ENCODE data around the gene SORCS2.

Gene SORCS2

DNA sequence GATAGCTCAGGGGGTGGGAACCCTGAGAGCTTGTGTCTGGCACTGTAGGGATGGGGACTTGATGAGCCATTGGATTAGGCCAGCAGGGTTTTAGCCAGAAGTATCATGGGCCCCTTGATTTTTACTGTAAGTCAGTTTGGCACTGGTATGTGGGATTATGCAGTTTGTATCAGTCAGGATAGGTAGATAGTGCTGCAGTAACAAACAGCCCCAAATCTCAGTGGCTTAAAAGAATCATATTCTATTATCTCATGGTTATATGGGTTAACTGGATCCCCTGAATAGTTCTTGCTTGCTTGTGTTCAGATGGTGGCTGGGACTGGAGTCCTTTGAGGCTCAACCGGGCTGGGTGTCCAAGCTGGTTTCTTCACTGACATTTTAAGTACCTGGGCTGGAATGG is 56.5 kb downstream of the SORCS2 start:
- DNase-seq: no peak

DNA sequence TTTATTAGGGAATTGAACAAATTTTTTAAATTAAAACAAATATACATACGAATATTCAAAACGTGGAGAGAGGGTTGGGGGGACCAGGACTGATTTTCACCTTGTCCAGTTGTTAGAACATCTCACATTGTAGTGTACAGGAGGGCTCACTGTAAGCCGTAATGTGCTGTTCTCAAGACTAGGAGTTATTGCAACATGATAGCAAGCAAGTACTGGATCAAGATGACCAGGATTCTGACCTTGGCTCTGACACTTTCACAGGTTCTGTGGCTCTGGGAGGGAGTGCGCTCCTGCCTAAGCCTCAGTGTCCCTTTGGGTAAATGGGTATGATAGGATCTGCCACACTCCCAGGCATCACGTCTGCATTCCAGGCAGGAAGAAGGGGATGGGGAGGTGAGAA is 59.0 kb downstream of the SORCS2 start:
- no peak for DNase-seq

DNA sequence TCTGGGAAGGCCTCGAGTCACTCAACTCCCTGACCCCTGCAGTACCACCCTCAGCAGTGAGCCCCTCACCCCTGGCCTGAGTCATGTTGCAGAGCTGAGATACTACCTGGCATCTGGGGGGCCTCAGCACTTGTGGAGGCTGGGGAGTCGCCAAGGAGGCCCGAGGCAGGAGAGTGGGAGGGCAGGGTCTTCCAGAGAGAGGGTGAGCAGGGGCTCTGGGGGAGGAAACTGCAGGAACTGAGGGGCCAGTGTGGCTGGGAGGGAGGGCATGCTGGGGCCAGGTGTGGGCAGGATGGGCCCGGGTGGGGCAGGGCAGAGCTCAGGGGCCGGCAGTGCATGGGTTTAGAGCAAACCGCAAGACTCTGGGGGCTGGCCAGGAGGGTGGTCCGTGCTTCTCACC is 59.7 kb downstream of the SORCS2 start:
- no peak for DNase-seq

DNA sequence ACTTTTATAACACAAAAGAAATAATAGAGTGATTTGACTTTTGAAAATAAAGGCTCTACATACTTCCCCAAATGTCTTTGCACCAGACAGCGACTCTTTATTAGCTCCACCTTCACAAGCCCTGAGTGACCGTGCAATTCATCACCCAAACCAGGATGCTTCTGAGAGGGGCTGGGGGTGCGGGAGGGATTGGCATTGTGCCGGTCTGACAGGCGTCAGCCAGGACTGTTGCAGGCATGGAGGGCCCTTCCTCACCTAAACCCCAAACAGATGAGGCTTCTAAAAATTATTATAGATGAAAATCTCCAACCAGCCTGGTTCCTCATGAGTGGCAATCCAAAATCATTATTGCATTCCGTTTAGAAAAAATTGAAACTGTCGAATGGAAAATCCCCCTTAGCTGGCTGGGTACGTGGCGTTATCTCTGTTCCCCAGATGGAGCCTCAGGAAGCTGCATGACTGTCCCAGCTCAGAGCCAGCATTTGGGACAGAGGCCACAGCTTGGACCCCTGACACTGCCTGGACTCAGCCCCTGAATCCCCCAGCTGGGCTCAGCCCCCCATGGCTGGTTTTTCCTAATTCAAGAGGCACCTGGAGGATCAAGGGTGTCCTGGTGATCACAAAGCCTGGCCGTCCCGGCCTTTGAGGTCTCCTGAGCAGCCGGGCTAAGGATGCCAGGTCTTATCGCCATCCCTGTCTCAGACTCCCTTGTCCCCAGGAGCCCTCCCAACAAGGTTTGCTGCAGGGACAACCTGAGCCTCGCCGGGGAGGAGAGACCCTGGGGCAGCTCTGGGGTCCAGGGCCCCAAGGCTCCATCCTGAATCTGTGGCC is 60.4 kb downstream of the SORCS2 start:
- no peak for DNase-seq

DNA sequence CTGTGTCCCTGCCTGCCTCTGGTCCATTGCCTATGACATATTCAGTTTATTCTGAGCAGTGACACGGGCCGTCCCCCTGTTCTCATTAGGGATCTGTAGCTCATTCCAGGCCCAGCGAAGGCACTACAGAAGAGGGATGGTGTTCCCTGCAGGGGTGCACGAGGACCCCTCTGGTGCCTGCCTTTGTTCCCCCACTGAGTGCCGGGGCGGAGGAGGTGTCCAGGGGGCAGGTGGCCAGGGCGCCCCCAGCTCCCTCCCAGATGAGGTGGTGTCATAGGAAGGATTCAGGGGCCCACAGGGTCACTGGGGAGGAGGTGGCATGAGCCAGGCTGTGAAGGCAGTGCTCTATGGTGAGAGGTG is 61.0 kb downstream of the SORCS2 start:
- no peak for DNase-seq

DNA sequence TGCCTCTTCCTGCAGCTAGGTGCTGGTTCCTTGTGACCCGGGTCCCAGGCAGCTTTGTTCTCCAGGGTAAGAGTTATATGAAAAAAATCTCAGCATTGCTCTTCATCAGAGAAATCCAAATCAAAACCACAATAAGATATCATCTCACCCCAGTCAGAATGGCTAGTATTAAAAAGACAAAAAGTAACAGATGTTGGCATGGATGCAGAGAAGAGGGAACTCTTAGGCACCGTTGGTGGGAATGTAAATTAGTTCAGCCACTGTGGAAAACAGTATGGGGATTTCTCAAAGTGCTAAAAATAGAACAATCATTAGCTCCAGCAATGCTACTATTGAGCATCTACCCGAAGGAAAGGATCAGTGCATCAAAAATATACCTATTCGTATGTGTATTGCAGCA is 61.5 kb downstream of the SORCS2 start:
- no peak for DNase-seq

DNA sequence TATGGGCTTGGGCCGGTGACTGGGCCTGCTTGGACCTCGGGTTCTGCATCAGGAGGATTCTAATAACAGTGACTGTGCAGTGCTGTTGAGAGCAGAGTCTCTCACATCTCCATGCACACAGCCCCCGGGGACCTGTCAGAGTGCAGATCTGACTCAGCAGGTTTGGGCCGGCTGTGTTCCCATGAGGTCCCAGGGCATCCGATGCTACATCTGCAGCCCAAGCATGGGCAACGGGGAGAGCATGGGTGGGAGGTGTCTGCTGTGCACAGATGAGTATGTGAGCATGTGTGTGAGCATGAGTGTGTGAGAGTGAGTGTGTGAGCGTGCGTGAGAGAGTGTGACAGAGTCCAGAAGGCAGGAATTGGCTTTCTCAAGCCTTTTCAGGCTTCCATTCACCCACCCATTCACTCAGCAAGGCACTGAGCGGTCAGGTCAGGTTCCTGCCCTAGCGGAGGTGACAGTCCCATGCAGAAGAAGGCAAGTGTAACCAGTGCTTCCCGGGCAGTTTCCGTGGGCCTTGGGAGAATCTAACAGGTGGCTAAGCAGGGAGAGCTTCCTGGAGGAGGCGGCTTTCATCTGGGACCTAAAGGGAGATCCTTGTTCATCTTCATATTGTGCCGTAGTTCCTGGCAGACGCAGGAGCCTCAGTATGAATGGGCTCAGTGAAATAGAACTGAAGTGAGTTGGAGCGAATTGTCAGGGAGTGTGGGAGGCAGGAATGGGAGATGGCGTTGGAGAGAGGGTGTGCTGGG is 62.6 kb downstream of the SORCS2 start:
- no peak for DNase-seq

DNA sequence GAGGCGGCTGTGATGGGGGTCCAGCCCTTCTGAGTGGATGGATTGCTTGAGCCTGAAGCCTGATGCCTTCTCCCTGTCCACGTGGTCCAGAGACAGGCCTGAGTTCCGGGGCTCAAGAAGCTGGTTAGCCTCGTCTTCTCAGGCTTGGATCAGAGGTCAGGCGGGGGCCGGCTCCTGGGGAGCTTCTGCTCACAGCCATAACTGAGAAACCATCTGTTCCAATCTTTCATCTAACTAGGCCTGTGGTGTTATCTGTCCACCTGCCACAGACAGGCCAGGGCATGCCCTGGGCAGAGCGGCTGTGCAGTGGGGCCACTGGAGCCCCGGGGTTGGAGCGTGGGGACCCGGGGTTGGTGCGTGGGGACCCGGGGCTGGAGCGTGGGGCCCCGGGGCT is 63.1 kb downstream of the SORCS2 start:
- DNase-seq: no peak

DNA sequence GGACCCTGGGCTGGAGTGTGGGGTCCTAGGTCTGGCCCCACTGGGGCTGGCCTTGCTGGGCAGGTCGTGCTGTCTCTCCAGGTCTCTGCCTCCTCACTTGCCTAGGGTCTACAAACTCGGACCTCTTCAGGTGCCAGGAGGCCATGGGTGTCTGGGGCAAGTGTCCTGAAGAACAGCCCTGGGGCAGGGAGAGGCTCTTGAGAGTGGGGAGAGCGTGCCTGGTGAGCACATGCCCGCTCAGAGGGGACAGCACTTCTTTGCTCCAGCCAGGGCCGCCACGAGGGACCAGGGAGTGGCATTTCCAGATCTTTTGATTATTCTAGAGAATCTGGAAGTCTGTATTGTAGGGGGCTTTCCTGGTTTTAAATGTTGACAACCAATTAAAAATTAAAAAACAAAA is 63.7 kb downstream of the SORCS2 start:
- DNase-seq: no peak

DNA sequence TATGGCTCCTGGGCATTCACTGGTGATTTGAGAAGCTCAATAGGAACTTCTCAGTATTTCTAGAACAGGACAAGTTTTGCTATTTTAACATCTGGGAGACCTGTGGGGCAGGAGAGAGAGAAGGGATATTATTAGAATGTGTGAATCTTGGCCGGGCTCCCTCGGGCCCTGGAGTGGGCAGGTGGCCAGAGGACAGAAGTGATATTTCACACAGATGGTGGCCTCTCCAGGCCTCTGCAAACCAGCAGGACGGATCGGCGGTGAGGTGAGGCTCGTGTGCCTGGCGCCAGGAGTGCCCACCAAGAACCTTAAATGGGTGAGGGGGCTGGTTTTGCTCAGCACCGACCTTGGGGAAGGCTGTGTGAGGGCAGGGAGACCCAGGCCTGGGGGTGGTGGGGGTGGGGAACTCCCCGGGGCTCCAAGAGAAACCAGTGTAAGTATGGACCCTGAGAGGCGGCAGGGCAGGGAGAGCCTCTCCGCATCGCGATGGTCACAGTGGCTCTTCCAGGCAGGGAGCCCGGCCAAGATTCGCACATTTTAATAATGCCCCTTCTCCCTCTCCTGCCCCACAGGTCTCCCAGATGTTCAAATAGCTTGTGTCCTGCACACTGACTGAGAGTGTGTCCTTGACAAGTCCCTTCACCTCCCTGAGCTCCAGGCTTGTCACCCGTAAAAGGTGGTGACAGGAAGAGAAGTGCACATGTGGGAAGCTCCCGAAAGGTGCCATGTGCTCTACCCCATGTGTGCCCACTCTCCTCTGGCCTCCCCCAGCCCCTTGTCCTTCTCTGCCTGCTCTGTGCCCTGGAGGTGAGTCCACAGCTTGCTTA is 64.9 kb downstream of the SORCS2 start:
- DNase-seq: no peak

DNA sequence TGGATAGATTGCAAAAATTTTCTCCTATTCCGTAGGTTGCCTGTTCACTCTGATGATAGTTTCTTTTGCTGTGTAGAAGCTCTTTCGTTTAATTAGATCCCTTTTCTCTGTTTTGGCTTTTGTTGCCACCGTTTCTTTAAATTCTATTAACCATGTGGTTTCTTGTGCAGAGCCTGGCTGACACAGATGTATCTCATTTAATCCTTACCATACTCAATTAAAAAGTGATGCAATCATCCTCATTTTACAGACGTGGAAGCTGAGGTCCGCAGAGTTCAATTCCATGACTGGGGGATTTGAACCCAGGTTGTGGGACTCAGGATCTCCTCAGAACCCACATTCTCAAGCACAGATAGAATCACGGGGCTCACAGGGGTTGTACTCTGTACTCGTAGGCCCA is 66.7 kb downstream of the SORCS2 start:
- DNase-seq: no peak

DNA sequence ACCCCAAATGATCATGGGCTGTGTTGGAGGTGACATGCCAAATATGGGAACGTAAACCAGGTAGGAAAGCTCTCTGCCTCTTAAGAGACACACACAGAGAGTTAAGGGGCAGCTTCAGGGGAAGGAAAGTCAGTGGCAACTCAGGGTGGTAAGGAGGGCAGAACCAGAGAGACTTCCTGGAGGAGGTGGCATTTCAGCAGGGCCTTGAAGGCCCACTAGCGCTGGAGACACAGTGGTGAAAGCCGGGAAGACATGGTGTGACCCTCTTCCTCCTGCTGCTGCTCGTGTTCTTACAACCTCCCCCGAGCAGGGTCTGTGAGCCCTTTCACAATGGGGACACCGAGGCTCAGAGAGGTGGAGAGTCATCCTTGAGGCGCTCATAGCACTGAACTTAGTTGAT is 68.2 kb downstream of the SORCS2 start:
- no peak for DNase-seq

DNA sequence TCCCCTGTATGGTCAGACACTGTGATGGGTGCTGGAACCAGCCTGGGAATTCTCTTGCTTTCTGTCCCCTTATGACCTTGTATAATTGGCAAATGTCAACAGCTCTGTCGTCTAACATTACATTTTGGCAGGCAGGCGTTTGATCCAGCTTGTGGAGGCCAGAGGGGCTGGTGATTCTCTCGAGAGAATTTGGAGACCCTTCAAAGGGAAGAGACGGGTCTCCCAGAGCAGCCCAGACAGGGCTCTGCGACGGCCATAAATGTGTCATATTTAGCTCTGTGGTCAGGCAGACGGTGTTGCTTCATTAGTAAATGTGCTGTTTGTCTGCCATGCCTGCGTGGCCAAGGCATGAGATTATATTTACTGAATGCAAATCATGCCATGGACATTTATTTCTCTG is 68.7 kb downstream of the SORCS2 start:
- no peak for DNase-seq

DNA sequence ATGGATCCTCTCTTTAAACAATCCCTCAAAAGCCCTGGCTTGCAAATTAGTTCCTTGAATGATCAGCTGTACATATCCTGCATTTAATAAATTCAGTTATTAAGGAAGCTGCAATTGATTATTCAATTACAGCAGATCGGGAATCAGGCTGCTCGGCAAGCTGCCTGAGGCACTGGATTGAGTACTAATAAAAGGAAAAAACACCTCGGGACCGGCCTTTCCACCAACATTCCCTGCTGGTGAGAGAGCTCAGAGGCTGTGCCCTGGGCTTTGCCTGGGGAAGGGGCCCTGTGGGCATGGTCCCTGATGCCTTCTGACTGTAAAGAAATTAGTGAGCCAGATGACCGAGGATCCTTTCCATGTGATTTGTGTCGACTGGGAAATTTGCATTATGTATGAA is 69.2 kb downstream of the SORCS2 start:
- DNase-seq: no peak

DNA sequence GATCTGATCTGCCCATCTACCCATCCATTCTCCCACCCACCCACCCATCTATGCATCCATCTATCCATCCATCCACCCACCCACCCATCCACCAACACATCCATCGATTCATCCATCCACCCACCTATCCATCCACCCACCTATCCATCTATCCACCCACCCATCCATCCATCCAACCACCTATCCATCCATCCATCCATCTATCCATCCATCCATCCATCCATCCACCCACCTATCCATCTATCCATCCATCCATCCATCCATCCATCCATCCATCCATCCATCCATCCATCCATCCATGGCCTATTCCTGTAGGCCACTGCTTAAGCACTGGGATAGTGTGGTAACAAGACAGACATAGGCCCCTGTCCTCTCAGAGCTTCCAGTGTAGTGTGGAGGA is 69.8 kb downstream of the SORCS2 start:
- DNase-seq: no peak

DNA sequence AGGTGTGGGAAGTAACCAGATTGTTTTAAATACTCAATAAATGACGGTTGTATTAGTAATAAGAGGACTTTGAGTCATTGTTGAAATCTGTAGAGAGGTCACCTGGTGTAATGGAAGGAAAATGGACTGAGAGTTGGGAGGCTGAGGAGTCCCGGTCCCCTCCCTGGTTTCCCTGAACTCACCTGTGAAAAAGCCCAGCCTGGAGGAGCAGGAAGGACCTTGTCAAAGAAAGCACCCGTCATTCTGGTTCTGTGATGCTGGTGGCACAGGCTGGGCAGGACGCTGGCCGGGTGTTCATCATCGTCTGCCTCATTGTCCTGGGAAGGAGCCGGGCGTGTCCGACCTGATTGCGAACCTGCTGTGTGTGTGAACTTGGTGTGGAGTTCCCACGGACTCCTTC is 70.8 kb downstream of the SORCS2 start:
- DNase-seq: no peak

DNA sequence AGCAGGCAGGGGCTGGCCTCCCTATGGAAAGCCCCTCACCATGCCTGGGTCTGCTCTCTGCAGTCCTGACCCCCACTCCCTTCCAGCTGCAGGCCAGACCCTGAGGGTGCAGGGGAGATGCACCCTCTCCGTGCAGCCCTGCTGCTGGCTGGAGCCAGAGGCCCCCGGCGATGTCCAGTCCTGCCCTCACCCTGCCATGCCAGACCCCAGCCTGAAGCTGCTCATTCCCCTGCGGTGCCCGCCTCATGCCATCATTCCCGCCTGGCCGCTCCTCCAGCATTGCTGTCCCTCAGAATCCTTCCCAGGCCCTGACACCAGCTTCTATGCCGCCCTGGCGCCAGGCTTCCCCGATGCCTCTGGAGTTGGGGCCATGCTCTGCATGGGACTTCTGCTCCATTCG is 72.4 kb downstream of the SORCS2 start:
- DNase-seq: no peak

DNA sequence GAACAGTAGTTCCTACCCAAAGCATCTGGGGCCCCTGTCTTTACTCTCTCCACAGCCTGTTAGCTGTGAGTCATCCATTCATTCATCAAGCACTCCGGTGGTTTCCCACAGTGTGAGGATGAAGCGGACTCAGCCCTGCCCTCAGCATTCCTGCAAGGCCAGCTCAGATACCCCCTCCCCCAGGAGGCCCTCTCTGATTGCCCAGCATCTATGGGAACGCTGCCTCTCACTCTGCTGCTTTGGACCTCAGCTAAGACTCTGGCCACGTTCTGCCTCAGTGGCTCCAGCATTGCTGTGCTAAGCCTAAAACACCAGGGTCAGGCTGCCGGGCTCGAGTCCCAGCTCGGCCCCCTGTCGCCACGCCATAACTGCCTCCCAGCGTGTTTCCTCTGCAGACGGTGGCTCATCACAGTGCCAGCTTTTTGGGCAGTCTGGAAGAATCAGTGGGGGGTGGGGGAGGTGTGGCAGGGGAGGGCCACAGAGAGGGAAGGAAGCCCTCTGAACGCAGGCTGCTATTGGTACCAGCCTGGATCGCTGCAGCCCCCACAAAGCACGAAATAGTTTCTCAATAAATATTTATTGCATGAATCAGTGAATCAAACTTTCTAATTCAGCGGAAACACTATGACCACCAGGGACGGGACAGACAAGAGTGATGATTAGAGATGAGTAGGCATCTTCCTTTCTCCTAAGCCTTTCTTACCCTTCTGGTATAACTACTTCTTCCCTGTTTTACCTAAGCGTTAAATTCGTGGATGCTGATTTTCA is 74.4 kb downstream of the SORCS2 start:
- DNase-seq: no peak

DNA sequence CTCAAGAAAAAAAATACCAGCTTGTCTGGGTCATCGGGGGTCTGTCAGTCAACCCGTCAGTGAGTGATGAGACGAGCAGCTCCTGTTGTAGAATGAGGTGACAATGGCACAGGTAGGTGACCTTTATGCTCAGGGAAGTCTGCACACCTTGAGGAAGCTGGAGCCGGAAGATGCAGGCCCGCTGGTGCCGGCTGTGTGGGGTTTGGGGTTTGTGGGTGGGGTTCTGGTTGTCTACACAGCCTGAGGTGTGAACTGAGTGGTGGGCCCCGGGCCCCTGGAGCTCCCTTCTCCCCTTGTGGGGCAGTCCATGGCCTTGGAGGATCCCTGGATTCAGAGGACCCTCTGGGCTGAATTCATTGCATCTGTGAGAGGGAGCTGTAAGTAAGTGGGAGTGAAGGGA is 75.5 kb downstream of the SORCS2 start:
- DNase-seq: no peak

DNA sequence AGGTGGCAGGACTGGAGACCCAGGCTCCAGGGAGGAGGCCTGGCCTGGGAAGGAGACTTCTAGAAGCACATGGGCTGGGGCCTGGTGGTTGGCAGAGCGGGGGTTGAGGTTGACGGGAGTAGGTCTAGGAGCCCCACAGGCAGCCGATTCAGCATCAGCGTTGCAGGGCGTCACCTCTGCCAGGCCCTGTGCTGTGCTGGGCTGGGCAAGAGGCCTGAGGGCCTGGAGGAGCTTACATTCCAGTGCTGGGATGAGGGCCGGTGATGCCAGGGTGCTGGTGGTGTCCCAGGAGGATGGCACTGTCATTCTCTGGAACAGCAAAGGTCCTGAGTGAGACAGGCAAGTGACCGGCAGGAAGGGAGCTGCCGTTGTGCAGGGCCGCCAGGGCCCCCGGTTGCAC is 76.6 kb downstream of the SORCS2 start:
- DNase-seq: no peak

DNA sequence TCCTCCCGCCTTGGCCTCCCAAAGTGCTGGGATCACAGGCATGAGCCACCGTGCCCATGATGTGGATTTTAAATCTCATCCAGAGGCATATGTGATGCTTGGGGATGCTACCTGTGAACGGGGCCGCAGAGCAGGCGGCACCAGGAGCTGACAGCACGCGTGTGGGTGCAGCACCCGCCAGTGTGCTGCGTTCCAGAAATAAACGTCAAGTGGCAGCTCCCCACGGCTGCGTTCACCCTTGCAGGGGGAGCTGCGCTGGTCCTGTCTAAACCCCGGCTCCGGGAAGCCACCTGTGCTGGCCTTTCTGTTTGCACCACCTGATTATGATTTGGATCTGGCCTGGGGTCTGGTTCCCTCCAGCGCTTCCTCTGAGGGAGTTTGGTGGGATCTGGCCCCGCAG is 77.8 kb downstream of the SORCS2 start:
- DNase-seq: no peak

DNA sequence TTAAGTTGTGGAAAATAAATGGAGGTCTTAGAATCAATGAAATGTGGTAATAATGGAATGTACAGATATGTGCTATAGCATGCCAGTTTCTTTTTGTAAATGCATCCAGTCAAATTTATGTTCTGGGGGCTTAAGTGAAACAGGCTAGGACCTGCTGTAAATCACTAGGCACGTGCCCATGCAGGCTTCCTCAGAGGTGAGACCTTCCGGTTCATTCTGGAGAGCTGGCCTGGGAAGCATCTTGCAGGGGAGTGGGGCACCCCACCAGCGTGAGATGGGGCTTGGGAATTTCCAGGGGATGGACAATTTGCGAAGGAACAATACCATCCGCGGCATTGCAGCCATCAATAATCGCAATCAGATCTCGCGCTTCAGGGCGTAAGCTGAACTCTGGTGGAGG is 80.1 kb downstream of the SORCS2 start:
- DNase-seq: no peak

DNA sequence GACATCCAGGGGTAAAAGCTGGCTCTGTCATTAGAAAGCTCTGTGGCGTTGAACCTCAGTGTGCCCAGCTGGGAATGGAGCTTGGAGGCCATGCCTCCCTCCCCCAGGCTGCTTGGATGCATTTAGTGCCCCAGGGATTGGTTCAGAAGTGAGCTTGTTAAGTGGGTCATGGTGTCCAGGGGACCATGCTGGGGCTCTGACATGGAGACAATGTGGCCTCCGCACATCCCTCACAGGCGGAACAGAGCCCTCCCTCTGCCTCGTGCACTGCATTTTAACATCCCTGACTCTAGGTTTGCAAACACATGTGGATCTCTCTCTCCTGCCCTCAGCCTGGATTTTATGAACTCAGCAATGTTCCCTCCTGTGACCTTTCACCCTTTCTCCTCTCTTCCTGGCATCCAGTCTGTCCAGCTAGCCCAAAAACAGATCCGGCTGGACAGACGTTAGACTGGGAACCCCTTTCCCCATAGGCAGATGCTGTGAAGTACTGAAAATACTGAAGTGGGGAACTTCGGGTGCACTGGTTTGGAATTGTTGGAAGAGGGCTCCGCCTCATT is 81.5 kb downstream of the SORCS2 start:
- DNase-seq: no peak

Data from NCI-H2107 (cell line).